Amygdala (tissue), 56 donors: ENCODE data around the gene SRGAP1.
"Not testable (repeated sequence)": the region's sequence is repeated elsewhere in the genome, so short reads cannot be mapped to it uniquely, and the experiment has no call there.

Experiments
- DNase-seq, 56 donors: peaks; one replicate each; lab custom pipeline; 2025; lab: John Stamatoyannopoulos, UW

Gene SRGAP1

DNA sequence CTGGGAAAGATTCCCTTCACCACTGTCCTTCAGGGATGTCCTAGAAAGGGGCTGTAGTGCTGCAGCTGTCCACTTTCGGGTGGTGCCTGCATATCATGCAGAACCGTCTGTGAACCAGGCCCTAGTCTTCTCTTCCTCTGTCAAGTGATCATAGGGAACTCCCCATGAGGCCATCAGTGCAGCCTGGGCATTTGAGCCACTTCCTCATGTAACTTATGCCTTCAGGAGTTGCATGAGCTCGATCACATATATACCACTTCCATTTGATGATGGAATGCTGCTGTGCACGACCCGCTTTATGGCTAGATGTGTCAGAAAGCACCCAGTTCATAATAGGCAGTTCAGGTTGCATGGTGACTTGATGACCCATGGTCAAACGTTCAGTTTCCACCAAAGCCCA is 287.0 kb downstream of the SRGAP1 start:
- not testable (repeated sequence) for DNase-seq

GRCh38 chr12:64132672-64133071 is 288.2 kb downstream of the SRGAP1 start:
- not testable (repeated sequence) for DNase-seq

- DNase-seq: no peak
Observed at GRCh38 chr12:64137117-64137516, 292.6 kb downstream of the SRGAP1 start.

- DNase-seq: no peak
Observed at GRCh38 chr12:64139021-64139420, 294.5 kb downstream of the SRGAP1 start.

DNA sequence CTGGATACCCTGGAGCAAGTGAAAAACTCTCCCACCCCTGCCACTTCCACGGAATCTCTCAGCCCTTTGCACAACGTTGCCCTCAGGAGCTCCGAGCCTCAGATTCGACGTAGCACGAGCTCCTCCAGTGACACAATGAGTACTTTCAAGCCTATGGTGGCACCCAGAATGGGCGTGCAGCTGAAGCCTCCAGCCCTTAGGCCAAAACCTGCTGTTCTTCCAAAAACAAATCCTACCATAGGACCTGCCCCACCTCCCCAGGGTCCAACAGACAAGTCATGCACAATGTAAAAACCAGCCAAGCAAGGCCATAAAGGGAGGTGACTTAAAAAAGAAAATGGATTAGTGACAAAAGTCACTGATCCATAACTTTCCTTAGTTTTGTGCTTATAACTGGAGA is 297.9 kb downstream of the SRGAP1 start:
- DNase-seq: no peak

GRCh38 chr12:64142784-64143183 is 298.3 kb downstream of the SRGAP1 start:
- no peak for DNase-seq

GRCh38 chr12:64145226-64145625 is 300.7 kb downstream of the SRGAP1 start:
- no peak for DNase-seq

- peak in 1 of 56 donors; percentile 6 for DNase-seq
Observed at GRCh38 chr12:64147011-64147631, 302.6 kb downstream of the SRGAP1 start.

DNA sequence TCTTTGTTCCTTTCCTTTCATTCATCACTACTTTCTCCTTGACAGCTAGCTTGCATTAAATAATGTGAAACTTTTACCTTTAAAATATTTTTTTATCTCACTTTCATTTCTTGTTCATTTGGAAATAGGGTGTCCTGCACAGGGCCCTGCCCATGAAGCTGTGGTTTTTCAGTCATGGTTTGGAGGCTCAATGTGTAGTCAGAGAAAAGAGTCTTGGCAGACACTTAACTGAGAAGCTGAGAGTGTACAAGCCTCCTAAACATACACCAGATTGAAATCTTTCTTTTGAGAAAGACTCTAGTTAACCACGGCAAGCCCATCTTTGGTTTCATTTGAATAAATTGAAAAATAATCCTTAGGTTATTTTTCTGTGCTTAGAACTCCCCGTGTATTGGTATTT is 303.4 kb downstream of the SRGAP1 start:
- DNase-seq: no peak

DNA sequence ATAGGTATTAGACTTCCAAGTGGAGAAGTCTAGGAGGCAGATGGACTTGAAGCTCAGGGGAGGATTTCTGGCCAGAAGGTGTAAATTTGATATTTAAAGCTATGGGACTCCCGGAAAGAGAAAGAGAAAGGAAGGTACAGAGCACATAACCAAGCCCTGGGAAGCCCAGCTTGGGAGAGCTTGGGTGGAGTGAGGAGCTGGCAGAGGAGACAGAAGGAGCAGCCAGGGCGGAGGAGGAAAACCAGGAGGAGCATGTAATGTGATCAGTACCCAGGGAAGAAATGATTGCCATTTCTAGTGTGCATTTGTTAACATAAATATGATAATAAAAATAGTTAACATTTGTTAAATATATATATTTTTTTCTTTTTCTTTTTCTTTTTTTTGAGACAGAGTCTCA is 310.2 kb downstream of the SRGAP1 start:
- DNase-seq: no peak

DNA sequence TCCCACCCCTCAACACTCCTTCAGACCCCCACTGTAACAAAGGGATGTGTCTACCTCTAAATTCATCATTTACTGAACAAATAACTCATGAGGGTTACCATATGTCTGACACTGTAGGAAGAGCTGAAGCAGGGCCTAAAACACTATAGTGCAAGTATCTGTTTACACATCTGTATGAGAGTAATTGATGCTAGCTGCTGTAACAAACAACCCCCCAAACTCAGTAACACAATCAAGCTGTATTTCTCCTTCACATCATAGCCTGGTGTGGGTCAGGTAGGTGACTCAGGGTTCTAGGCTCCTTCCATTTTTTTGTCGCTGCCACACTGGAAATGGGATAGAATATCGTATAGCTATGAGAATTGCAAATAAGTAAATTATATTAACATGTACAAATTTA is 312.6 kb downstream of the SRGAP1 start:
- DNase-seq: no peak

DNA sequence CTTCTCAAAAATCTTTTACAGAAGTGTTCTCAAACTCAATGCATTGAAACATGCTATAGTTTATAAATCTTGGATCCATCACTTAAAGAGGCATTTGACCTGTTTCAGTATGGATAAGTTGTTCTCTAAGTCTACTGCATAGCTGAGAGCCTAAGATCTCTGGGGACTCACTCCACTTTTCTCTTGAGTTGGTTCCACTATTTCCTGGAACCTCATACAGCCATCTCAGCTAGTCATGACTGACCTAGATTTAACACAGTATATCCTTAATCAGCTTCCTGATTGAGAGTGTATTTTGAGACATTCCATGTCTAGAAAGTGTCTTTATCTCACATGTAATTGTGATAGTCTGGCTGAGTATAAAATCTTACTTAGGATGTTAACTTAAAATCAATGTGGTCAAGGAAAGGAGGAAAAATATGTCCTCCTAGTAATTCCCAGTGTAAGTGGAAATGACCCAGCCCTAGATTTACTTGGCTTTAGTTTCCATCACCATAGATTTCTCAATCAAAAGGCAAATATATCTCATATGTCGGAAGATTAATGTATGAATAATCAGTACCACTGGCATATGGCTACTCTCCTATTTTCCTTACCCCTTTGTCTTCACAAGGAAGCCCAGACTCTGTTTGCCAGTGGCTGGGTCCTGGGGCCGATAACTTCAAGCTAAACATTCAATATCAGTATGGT is 315.7 kb downstream of the SRGAP1 start:
- DNase-seq: no peak

GRCh38 chr12:64160711-64161060 is 316.2 kb downstream of the SRGAP1 start:
- DNase-seq: no peak

GRCh38 chr12:64166606-64167005 is 322.1 kb downstream of the SRGAP1 start:
- not testable (repeated sequence) for DNase-seq

DNA sequence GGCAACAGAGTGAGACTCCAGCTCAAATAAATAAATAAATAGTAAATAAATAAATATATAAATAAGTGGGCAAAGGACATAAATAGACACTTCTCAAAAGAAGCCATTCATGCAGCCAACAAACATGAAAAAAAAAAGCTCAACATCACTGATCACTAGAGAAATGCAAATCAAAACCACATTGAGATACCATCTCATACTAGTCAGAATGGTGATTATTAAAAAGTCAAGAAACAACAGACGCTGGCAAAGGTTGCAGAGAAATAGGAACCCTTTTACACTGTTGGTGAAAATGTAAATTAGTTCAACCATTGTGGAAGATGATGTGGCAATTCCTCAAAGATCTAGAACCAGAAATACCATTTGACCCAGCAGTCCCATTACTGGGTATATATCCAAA is 322.5 kb downstream of the SRGAP1 start:
- DNase-seq: not testable (repeated sequence)

DNA sequence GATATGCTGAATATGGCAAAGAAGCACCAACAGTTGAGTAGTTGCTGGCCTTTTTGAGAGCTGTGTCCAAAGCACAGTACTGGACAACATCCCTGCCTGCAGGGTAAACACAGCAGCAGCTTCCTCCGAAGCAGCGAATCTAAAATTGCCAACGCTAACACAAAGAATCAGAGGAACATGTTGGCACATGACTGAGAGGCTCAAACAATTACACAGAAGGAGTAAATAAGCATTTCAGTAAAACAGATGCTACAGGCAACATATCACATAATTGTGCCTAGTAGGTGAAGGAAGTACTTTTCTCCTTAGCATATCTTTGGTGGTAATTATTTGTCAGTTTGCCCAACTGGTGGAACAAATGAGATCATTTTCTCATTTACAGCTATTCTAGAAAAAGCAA is 325.5 kb downstream of the SRGAP1 start:
- peak in 1 of 56 donors; percentile 7 for DNase-seq

GRCh38 chr12:64170730-64171129 is 326.2 kb downstream of the SRGAP1 start:
- no peak for DNase-seq

DNA sequence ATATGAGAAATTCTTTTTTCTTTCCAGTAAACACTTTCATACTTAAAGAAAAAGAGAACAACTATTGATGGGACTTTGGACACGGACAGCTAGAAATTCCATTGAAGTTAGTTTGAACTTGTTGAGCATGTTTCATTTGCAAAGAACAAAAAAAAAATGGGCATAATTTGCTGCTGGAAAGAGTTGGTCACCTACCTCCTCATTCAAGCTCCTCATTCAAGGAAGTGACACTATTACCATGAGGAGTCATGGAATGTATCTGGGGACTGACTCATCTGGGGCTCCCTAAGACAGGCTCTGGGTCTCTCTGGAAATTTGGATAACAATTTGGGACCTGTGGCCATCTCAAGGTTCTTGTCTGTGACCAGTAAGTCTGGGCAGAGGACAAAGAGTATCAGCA is 327.2 kb downstream of the SRGAP1 start:
- DNase-seq: no peak

GRCh38 chr12:64172143-64172970 is 327.9 kb downstream of the SRGAP1 start:
- DNase-seq: no peak

GRCh38 chr12:64173456-64173855 is 329.0 kb downstream of the SRGAP1 start:
- no peak for DNase-seq

GRCh38 chr12:64175254-64175945 is 330.9 kb downstream of the SRGAP1 start:
- DNase-seq: peak in 3 of 56 donors; percentile 1 to 10 (median 3)
